Endodermal cell (in vitro differentiated cells): ENCODE results near the gene ZNF346. TPM values are rescaled to one million over a fixed set of nuclear protein-coding genes. Genes with fewer than 3 reads are reported as not detected.

ENCODE experiments used
- DNase-seq: peaks from one replicate; pipeline ENCODE4 v3.0.0-alpha.2; 2017
- H3K27ac ChIP-seq: 2 replicates; pipeline ENCODE4 v1.5.1; 2013; ENCODE audit warnings: mild to moderate bottlenecking, low read depth, low read length, moderate library complexity
- H3K27me3 ChIP-seq: 2 replicates; pipeline ENCODE4 v1.6.1; 2013; ENCODE audit warnings: mild to moderate bottlenecking, low read length, moderate library complexity; ENCODE audit not compliant: insufficient read depth, control insufficient read depth, poor library complexity, severe bottlenecking
- H3K36me3 ChIP-seq: 2 replicates; pipeline ENCODE4 v1.7.0; 2013; ENCODE audit warnings: mild to moderate bottlenecking, low read length, moderate library complexity; ENCODE audit not compliant: control insufficient read depth, insufficient read depth
- H3K4me1 ChIP-seq: one replicate; pipeline ENCODE4 v1.7.0; 2013; ENCODE audit warnings: low read length; ENCODE audit not compliant: control insufficient read depth, insufficient read depth
- H3K4me3 ChIP-seq: 2 replicates; pipeline ENCODE4 v1.5.1; 2013; ENCODE audit warnings: mild to moderate bottlenecking, low read length, moderate library complexity
- H3K9ac ChIP-seq: 2 replicates; pipeline ENCODE4 v1.6.1; 2013; ENCODE audit warnings: mild to moderate bottlenecking, low read length, moderate library complexity; ENCODE audit not compliant: poor library complexity, severe bottlenecking; ENCODE audit errors: extremely low read depth
- H3K9me3 ChIP-seq: 2 replicates; pipeline ENCODE4 v1.6.1; 2013; ENCODE audit warnings: mild to moderate bottlenecking, low read length, moderate library complexity; ENCODE audit not compliant: control insufficient read depth
- H3K27ac Mint-ChIP-seq: 2 replicates; pipeline ENCODE4 v1.8.0; 2020; ENCODE audit warnings: mixed read lengths
- H3K27me3 Mint-ChIP-seq: 2 replicates; pipeline ENCODE4 v1.8.0; 2021; ENCODE audit warnings: mild to moderate bottlenecking, mixed read lengths; ENCODE audit not compliant: insufficient read depth
- H3K36me3 Mint-ChIP-seq: 2 replicates; pipeline ENCODE4 v1.8.0; 2020; ENCODE audit warnings: low read depth, mixed read lengths
- H3K4me1 Mint-ChIP-seq: 2 replicates; pipeline ENCODE4 v1.8.0; 2020; ENCODE audit warnings: mixed read lengths
- H3K4me3 Mint-ChIP-seq: 2 replicates; pipeline ENCODE4 v1.8.0; 2020; ENCODE audit warnings: mild to moderate bottlenecking, moderate library complexity, mixed read lengths
- H3K9me3 Mint-ChIP-seq: 2 replicates; pipeline ENCODE4 v1.8.0; 2020; ENCODE audit warnings: mild to moderate bottlenecking, mixed read lengths
- WGBS, 2 experiments: methylation state at CpG; one replicate each; pipeline versions ENCODE4 v1.1.5 to v1.1.7; 2013; ENCODE audit warnings: missing lambda C conversion rate in 2 of 2, mixed read lengths in 1 of 2; ENCODE audit not compliant: insufficient coverage in 1 of 2, insufficient read length in 1 of 2; 5-methylcytosine and 5-hydroxymethylcytosine counted together
- total RNA-seq, 2 donors: library from RNA; stranded (reverse); fragmentation: NEBNext Ultra II Directional in 1 of 2; extraction: Animal tissue kit (Norgen Biotek cat#: 25700) in 1 of 2; gene quantifications; 2 replicates in 1 of 2; 3 replicates in 1 of 2; pipeline ENCODE4 v1.2.1, GENCODE V29; 2021
- TF ChIP-seq, protein P1 (sequence below): fragments of 200-600 bp; sonication (generic); conservative IDR thresholded peaks from 2 replicates; pipeline ENCODE4 v1.5.0; 2021; ENCODE audit warnings: antibody characterized with exemption, mild to moderate bottlenecking

Gene ZNF346
- total RNA-seq, 2 donors from 2014 or later = 25.4 to 38.6 TPM

DNA sequence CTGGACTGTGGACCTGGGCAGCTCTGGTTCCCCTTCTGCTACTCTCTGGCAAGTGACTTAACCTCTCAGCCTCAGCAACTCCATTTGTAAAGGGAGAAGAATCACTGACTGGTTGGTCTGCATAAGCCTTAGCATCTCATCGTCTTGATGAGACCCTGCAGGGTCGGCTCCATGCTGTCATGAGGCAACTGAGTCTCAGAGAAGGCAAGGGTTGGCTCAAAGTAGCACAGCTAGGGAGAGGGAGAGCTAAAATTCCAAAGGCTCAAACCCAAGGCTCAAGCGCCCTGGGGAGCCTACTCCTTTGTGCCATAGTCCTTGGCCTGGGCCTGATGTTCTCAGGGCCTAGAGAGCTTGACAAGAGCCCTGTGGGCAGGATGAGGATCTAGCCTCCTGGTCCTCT lies 68.7 kb downstream of the ZNF346 start:
- TF ChIP-seq, protein P1, sequence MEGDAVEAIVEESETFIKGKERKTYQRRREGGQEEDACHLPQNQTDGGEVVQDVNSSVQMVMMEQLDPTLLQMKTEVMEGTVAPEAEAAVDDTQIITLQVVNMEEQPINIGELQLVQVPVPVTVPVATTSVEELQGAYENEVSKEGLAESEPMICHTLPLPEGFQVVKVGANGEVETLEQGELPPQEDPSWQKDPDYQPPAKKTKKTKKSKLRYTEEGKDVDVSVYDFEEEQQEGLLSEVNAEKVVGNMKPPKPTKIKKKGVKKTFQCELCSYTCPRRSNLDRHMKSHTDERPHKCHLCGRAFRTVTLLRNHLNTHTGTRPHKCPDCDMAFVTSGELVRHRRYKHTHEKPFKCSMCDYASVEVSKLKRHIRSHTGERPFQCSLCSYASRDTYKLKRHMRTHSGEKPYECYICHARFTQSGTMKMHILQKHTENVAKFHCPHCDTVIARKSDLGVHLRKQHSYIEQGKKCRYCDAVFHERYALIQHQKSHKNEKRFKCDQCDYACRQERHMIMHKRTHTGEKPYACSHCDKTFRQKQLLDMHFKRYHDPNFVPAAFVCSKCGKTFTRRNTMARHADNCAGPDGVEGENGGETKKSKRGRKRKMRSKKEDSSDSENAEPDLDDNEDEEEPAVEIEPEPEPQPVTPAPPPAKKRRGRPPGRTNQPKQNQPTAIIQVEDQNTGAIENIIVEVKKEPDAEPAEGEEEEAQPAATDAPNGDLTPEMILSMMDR = no peak
- H3K27ac ChIP-seq = no peak overlapping the region
- peaks cover 52% of the 10 kb centered on the region for H3K36me3 Mint-ChIP-seq
- peaks cover 17% of the 10 kb centered on the region for H3K4me1 Mint-ChIP-seq
- no peak overlapping the region for H3K9ac ChIP-seq
- DNase-seq = no peak
- no peak overlapping the region for H3K4me3 Mint-ChIP-seq
- no peaks in the 10 kb centered on the region for H3K9me3 Mint-ChIP-seq
- H3K27me3 ChIP-seq = no peaks in the 10 kb centered on the region
- 88 to 100% methylated on average over 3 of the region's 3 CpGs for WGBS, 2 experiments
- H3K4me1 ChIP-seq = no peaks in the 10 kb centered on the region
- H3K36me3 ChIP-seq = no peaks in the 10 kb centered on the region
- H3K27ac Mint-ChIP-seq = no peak overlapping the region
- H3K27me3 Mint-ChIP-seq = peaks cover 1% of the 10 kb centered on the region
- H3K4me3 ChIP-seq = no peak overlapping the region
- no peaks in the 10 kb centered on the region for H3K9me3 ChIP-seq

DNA sequence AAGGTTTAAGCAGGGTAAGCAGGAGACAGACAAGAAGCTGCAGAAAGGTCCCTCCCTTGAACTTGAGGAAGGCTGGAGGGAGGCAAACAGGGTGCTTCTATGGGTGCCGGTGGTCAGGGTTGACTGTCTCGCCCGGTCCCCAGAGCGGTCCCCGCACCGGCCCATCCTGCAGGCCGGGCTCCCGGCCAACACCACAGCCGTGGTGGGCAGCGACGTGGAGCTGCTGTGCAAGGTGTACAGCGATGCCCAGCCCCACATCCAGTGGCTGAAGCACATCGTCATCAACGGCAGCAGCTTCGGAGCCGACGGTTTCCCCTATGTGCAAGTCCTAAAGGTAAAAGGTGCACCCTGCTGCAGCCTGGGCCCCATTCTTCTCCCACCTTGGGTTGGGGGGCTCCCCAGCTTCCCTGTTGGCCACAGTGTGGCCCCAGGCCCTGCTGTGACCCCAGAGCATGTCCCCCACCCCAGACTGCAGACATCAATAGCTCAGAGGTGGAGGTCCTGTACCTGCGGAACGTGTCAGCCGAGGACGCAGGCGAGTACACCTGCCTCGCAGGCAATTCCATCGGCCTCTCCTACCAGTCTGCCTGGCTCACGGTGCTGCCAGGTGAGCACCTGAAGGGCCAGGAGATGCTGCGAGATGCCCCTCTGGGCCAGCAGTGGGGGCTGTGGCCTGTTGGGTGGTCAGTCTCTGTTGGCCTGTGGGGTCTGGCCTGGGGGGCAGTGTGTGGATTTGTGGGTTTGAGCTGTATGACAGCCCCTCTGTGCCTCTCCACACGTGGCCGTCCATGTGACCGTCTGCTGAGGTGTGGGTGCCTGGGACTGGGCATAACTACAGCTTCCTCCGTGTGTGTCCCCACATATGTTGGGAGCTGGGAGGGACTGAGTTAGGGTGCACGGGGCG lies 69.9 kb downstream of the ZNF346 start:
- 94 to 96% methylated on average over 28 to 32 of the region's 32 CpGs for WGBS, 2 experiments
- H3K36me3 ChIP-seq = no peaks in the 10 kb centered on the region

DNA sequence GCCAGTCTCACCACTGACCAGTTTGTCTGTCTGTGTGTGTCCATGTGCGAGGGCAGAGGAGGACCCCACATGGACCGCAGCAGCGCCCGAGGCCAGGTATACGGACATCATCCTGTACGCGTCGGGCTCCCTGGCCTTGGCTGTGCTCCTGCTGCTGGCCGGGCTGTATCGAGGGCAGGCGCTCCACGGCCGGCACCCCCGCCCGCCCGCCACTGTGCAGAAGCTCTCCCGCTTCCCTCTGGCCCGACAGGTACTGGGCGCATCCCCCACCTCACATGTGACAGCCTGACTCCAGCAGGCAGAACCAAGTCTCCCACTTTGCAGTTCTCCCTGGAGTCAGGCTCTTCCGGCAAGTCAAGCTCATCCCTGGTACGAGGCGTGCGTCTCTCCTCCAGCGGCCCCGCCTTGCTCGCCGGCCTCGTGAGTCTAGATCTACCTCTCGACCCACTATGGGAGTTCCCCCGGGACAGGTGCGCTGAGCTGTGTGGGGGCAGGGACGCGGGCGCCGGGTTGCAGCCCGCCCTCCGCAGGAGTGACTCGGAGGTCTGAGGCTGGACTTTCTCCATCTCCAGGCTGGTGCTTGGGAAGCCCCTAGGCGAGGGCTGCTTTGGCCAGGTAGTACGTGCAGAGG lies 70.7 kb downstream of the ZNF346 start:
- no peak for DNase-seq
- TF ChIP-seq, protein P1 = no peak
- Histone ChIP-seq H3K9me3 (no peaks in the 10 kb centered on the region), H3K4me3 (no peak overlapping the region), H3K4me1 (no peaks in the 10 kb centered on the region), H3K27ac (no peak overlapping the region), H3K9ac (no peak overlapping the region), H3K36me3 (no peaks in the 10 kb centered on the region), H3K27me3 (no peaks in the 10 kb centered on the region)
- H3K36me3 Mint-ChIP-seq = peaks cover 56% of the 10 kb centered on the region
- no peaks in the 10 kb centered on the region for H3K9me3 Mint-ChIP-seq
- no peak overlapping the region for H3K27ac Mint-ChIP-seq
- peaks cover 12% of the 10 kb centered on the region for H3K4me1 Mint-ChIP-seq
- H3K27me3 Mint-ChIP-seq = no peaks in the 10 kb centered on the region
- no peak overlapping the region for H3K4me3 Mint-ChIP-seq
- 94 to 95% methylated on average over 35 to 40 of the region's 40 CpGs for WGBS, 2 experiments

More for the DNA sequence above, 69.9 kb downstream of the ZNF346 start:
- Mint-ChIP-seq H3K36me3 (peaks cover 56% of the 10 kb centered on the region), H3K4me3 (no peak overlapping the region), H3K4me1 (peaks cover 16% of the 10 kb centered on the region), H3K27ac (no peak overlapping the region), H3K27me3 (peaks cover 1% of the 10 kb centered on the region), H3K9me3 (no peaks in the 10 kb centered on the region)
- H3K27me3 ChIP-seq = no peaks in the 10 kb centered on the region
- no peaks in the 10 kb centered on the region for H3K4me1 ChIP-seq
- H3K9ac ChIP-seq = no peak overlapping the region
- H3K27ac ChIP-seq = no peak overlapping the region
- no peak for DNase-seq
- no peak overlapping the region for H3K4me3 ChIP-seq
- no peaks in the 10 kb centered on the region for H3K9me3 ChIP-seq
- TF ChIP-seq, protein P1 = no peak
